Measurements from ENCODE around the gene ARHGEF5. TPM values are rescaled to one million over a fixed set of nuclear protein-coding genes. Genes with fewer than 3 reads are reported as not detected.

ARHGEF5 gene
- total RNA-seq, 2 donors from 2014 or later, result 4.7 to 5.0 TPM

DNA sequence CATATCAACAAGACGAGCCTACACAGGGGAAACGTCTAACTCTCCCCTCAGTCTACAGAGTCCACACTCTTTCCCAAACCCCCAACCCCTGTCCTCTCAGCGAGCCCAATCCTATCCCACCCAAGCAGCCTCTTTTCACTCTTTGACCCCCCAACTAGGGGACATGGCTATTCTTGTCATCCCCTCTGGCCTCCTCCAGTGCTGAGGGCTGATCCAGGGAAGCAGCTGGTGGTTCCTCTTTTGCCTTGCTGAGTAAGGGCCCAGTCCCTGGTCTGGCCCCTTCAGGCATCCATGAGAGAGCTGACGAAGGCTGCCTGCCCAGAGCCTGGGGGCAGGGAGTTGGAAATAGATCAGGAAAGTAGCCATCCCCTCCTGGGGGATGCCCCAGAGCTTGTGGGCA is 41.9 kb downstream of the ARHGEF5 start:
- Histone ChIP-seq H3K9me3 (no peaks in the 10 kb centered on the region), H3K4me3 (no peak overlapping the region), H3K27ac (no peak overlapping the region), H3K27me3 (no peaks in the 10 kb centered on the region), H3K36me3 (no peaks in the 10 kb centered on the region), H3K4me1 (peaks cover 0 to under 1% of the 10 kb centered on the region in 2 donors)
- TF ChIP-seq, protein P1, sequence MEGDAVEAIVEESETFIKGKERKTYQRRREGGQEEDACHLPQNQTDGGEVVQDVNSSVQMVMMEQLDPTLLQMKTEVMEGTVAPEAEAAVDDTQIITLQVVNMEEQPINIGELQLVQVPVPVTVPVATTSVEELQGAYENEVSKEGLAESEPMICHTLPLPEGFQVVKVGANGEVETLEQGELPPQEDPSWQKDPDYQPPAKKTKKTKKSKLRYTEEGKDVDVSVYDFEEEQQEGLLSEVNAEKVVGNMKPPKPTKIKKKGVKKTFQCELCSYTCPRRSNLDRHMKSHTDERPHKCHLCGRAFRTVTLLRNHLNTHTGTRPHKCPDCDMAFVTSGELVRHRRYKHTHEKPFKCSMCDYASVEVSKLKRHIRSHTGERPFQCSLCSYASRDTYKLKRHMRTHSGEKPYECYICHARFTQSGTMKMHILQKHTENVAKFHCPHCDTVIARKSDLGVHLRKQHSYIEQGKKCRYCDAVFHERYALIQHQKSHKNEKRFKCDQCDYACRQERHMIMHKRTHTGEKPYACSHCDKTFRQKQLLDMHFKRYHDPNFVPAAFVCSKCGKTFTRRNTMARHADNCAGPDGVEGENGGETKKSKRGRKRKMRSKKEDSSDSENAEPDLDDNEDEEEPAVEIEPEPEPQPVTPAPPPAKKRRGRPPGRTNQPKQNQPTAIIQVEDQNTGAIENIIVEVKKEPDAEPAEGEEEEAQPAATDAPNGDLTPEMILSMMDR (IDR thresholded peaks at IDR 0.05), result no peak
- DNase-seq (ENCODE audit: low spot score), result peak; percentile 32

DNA sequence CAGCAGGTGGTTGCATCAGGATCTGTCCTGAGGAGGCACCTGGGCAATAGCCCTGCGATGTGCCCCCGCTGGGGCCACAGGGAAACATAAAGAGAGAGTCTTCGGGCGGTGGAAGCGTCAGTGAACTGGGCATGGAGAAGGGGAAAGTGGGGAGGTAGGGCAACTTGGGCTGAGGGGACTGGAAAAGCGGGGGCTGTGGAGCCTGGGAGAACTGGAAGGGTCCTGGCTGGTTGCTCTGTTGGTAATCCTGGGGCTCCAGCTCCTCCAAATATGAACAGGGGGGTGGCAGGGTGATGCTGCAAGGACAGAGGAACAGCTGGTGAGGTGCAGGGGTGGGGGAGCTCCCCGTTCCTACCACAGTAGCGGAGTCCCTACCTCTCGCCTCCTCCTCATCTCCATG is 43.1 kb downstream of the ARHGEF5 start:
- Histone ChIP-seq H3K27ac (no peak overlapping the region), H3K9me3 (no peaks in the 10 kb centered on the region), H3K27me3 (no peaks in the 10 kb centered on the region), H3K4me1 (no peaks in the 10 kb centered on the region), H3K36me3 (no peaks in the 10 kb centered on the region), H3K4me3 (no peak overlapping the region)
- TF ChIP-seq, protein P1 (IDR thresholded peaks at IDR 0.05), result no peak
- peak; percentile 13 for DNase-seq (ENCODE audit: low spot score)

DNA sequence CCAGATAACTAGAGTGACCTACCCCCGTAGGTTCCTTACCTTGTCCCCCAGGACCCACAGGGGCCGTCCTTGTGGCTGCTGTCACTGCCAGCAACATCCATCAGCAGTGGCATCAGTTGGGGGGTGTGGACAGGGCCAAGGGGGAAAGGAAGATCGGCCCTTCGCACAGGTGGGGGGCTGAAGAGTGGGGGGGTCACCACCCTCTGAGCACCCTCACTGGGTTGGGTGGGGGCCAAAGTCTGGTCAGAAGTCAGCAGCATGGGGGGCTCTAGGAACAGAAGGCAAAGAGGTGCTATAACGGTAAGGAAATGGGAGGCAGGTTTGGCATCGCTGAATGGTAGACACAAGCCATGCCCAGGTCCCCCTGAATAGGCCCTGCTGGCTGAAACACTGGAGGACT is 43.7 kb downstream of the ARHGEF5 start:
- Histone ChIP-seq H3K4me1 (no peaks in the 10 kb centered on the region), H3K4me3 (no peak overlapping the region), H3K27ac (no peak overlapping the region), H3K27me3 (no peaks in the 10 kb centered on the region), H3K36me3 (no peaks in the 10 kb centered on the region), H3K9me3 (no peaks in the 10 kb centered on the region)
- TF ChIP-seq, protein P1 (IDR thresholded peaks at IDR 0.05), result no peak
- no peak for DNase-seq (ENCODE audit: low spot score)

DNA sequence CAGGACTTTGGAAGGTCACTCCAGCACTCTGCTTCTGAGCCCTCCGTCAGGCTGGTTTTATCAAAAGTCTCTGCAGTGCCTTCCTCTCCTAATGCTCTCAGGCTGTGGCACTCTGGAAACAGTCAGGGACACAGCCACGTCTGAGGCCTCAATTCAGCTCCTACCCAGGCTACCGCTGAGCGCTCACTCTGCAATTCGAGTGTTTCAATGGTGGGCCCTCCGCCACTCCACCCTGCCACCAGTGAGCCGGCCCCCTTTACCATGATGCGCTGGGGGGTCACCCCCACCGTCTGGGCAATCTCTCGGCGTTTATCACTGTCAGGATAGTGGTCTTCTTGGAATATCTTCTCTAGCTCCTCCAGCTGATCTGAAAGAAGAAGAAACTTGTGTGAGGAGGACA is 44.7 kb downstream of the ARHGEF5 start:
- H3K36me3 ChIP-seq, result no peaks in the 10 kb centered on the region
- no peak for DNase-seq (ENCODE audit: low spot score)
- no peaks in the 10 kb centered on the region for H3K4me1 ChIP-seq
- no peak overlapping the region for H3K4me3 ChIP-seq
- no peak overlapping the region for H3K27ac ChIP-seq
- no peaks in the 10 kb centered on the region for H3K27me3 ChIP-seq
- TF ChIP-seq, protein P1 (IDR thresholded peaks at IDR 0.05), result no peak
- no peaks in the 10 kb centered on the region for H3K9me3 ChIP-seq

DNA sequence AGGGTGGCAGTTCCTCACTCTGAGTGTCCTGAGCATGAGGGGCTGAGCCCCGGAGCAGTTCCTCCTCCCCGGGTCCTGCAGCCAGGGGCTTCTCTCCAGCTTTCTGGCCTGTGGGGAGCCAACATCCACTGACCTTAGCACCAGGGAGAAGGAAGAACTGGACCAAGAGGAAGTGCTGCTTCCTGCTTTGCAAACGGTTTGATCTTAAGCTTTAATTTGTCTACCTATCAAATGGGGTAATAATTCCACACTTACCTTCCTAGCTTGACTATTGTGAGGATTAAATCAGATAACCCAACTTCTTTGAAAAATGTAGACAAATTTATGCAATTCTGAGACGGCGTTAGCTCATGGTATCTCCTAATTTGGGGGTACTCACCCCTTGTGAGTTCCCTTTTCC is 46.3 kb downstream of the ARHGEF5 start:
- Histone ChIP-seq H3K4me3 (no peak overlapping the region), H3K9me3 (no peaks in the 10 kb centered on the region), H3K27me3 (no peaks in the 10 kb centered on the region), H3K36me3 (no peaks in the 10 kb centered on the region), H3K27ac (no peak overlapping the region), H3K4me1 (no peaks in the 10 kb centered on the region)
- DNase-seq (ENCODE audit: low spot score), result no peak
- TF ChIP-seq, protein P1 (IDR thresholded peaks at IDR 0.05), result no peak

DNA sequence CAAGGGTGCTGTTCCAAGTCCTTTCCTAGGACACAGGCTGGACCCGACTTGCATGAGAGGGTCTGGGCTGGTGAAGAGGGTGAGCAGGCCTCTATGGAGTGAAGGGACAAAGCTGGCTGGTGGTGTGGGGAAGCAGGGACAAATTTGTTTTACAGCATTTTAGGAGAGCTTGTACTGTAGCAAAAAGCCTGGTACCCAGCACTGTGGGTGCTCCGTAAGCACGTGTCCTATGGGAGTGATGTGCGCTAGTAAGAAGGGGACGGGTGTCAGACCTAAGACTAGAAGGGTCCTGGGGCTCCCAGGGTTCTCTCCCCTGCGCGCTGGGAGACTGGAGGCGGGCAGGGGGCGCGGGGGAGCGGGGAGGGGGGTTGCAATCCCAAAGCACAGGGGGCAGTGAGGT is 47.9 kb downstream of the ARHGEF5 start:
- no peak for DNase-seq (ENCODE audit: low spot score)
- Histone ChIP-seq H3K27me3 (no peaks in the 10 kb centered on the region), H3K4me1 (no peaks in the 10 kb centered on the region), H3K9me3 (no peaks in the 10 kb centered on the region), H3K36me3 (no peaks in the 10 kb centered on the region), H3K4me3 (no peak overlapping the region), H3K27ac (no peak overlapping the region)
- TF ChIP-seq, protein P1 (IDR thresholded peaks at IDR 0.05), result no peak
